SK-MEL-5 (cell line): ENCODE measurements around the gene SRSF7. TPM values are rescaled to one million over a fixed set of nuclear protein-coding genes. Genes with fewer than 3 reads are reported as not detected.
"Not testable (repeated sequence)": the region's sequence is repeated elsewhere in the genome, so short reads cannot be mapped to it uniquely, and the experiment has no call there.

Experiments used
- DNase-seq: peaks from one replicate; pipeline ENCODE4 v3.0.0-alpha.2; 2016; ENCODE audit warnings: low read depth, low spot score
- in situ Hi-C: cut with HindIII; loops from 2 replicates; pipeline ENCODE4 v1.10.0; 2016; ENCODE audit warnings: low sequenced_read_pairs, high pct_unique_total_duplicates, low pct_unique_long_range_greater_than_20kb
- total RNA-seq: library from RNA; depleted of rRNA; stranded (reverse); fragments of >200 nt; shearing (Covaris generic); gene quantifications from 2 replicates; pipeline ENCODE4 v1.2.3, GENCODE V29; 2014

SRSF7 gene
- total RNA-seq, 1 experiment from 2014 or later, result 140 TPM

GRCh38 chr2:38716185-38716584 lies 35.0 kb downstream of the SRSF7 start:
- in situ Hi-C loops, result no loop called here

DNA sequence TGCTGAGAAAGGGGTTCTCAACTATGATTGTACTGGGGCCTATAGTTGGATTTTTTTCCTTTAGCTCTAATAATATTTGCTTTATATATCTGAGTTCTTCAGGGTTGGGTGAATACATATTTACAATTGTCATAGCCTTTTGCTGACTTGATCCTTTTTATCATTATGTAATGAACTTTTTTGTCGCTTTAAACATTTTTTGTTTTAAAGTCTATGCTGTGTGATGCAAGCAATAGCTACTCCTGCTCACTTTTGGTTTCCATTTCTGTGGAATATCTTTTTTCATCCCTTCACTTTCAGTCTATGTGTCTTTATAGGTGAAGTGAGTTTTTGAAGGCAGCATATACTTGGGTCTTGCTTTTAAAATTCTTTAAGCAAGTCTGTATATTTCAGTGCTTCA lies 36.2 kb downstream of the SRSF7 start:
- in situ Hi-C loops, DNase-seq: not testable (repeated sequence)

More at GRCh38 chr2:38716185-38716584, 35.0 kb downstream of the SRSF7 start:
- DNase-seq, result no peak

DNA sequence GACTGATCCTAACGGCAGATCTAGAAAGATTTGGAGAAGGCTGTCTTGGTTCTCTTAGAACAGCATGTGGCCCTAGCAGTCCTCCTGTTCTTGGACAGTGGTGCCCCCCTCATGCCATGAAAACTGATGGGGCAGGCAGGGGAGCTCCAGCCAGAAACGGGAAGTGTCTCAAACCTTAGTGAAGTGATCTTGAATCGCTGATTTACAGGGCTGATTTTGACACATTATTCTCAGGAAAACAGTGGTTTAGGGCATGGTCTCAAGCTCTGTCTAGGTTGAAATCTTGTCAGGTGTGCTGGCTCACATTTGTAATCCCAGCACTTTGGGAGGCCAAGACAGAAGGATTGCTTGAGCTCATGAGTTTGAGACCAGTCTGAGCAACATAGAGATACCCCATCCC lies 37.8 kb downstream of the SRSF7 start:
- no peak for DNase-seq
- in situ Hi-C loops, result no loop called here

DNA sequence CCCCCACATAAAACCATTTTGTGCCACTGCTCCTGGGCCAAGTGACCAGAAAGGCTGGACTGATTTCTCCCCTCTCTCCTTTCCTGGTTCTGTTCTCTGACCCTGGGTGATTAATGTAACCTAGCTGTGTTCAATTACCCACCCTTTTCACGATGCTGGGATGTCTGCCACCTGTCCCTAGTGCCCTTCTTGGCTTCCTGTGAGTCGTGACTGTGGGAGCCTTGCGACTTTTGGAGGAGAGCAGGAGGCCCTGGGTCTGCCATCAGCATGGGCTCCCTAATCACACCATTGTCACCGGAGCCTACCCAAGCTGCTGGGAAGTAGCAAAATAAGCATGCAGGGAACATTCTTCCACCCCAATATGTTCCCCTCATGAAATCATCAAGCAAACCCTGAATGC lies 38.3 kb downstream of the SRSF7 start:
- in situ Hi-C loops, result no loop called here
- DNase-seq, result no peak

GRCh38 chr2:38712413-38712812 lies 38.7 kb downstream of the SRSF7 start:
- in situ Hi-C loops, result no loop called here
- no peak for DNase-seq

DNA sequence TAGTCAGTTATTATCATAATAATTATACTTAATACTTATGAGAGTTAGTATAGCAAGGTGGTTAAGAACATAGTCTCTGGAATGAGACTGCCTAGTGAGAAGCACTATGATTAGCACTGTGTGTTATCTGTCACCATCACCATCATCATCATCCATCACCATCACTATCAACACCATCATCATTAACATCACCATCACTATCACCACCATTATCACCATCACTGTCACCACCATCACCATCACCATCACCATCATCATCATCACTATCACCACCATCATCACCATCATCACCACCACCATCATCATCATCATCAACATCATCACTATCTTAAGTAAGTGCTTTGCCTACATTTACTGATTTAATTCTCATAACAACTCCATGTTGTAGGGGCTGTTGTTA lies 39.6 kb downstream of the SRSF7 start:
- no peak for DNase-seq
- in situ Hi-C loops, result no loop called here

- in situ Hi-C loops, result no loop called here
- no peak for DNase-seq
Observed at GRCh38 chr2:38709567-38710194, 41.5 kb downstream of the SRSF7 start.

DNA sequence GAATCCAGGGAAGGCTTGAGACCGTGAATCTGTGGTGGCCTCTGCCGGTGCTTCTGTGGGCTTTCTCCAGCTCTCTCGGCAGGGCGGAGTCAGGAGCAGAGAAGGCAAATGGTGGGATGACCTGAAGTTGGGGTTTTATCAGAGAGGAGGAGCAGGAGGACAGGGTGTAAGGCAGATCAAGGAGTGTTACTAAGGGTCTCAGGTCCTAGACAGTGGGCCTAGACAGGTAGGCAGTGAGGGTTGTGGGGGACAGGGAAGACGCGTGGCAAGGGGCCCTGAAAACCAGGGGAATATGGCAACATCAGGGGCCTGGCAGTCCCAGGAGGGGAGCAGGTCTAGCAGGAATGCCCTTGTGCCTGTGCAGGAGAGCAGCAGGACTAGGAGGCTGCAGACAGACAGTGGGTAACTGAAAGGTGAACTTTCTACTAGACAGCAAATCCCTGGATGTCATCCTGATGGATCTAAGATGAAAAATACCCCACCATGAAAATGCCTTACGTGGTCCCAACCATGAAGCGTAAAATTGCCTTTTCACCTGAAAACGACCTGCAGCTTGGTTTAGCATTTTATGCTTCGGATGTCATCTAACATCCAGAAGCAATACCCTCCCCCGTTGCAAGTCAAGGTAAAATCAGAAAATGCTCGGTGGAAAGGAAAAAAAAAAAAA lies 42.1 kb downstream of the SRSF7 start:
- no peak for DNase-seq
- in situ Hi-C loops, result no loop called here

DNA sequence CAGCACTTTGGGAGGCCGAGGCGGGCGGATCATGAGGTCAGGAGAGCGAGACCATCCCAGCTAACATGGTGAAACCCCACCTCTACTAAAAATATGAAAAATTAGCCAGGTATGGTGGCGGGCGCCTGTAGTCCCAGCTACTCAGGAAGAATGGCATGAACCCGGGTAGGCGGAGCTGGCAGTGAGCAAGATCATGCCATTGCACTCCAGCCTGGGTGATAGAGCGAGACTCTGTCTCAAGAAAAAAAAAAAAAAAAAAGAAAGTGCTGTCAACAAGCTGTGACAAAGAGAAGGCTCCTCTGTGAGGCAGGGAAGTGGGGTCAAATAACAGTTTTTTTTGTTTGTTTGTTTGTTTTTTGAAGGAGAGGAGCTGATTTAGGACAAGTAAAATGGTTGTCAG lies 42.7 kb downstream of the SRSF7 start:
- in situ Hi-C loops, DNase-seq: not testable (repeated sequence)

GRCh38 chr2:38706846-38707345 lies 44.3 kb downstream of the SRSF7 start:
- no peak for DNase-seq
- in situ Hi-C loops, result no loop called here

GRCh38 chr2:38704664-38705063 lies 46.5 kb downstream of the SRSF7 start:
- in situ Hi-C loops, result no loop called here

GRCh38 chr2:38703336-38703735 lies 47.8 kb downstream of the SRSF7 start:
- DNase-seq, in situ Hi-C loops: not testable (repeated sequence)

More at GRCh38 chr2:38704664-38705063, 46.5 kb downstream of the SRSF7 start:
- DNase-seq, result peak; percentile 25

GRCh38 chr2:38702413-38702812 lies 48.7 kb downstream of the SRSF7 start:
- DNase-seq, result no peak
- in situ Hi-C loops, result no loop called here

GRCh38 chr2:38701542-38701941 lies 49.6 kb downstream of the SRSF7 start:
- DNase-seq, result no peak
- in situ Hi-C loops, result no loop called here

GRCh38 chr2:38700881-38701458 lies 50.2 kb downstream of the SRSF7 start:
- in situ Hi-C loops, result no loop called here
- no peak for DNase-seq

- DNase-seq, result no peak
- in situ Hi-C loops, result no loop called here
Observed at GRCh38 chr2:38700113-38700785, 50.9 kb downstream of the SRSF7 start.

DNA sequence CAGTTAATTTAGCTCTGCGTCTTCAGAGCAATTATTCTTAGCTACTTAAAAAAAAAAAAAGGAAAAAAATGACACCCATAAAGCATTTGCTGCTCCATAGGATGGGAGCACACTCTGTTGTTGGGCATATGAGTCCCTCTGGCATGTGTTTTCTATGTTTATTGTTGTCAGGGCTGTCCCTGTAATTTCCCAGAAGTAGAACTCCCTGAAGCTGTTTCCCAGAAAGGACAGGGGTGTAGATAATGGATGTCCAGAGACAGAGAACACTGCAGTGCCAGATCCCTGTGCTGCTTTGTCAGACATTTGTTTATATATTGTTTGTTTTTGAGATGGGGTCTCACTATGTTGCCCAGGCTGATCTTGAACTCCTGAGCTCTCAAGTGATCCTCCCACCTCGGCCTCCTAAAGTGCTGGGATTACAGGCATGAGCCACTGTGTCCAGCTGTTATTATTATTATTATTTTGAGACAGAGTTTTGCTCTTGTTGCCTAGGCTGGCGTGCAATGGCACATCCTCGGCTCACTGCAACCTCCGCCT lies 52.6 kb downstream of the SRSF7 start:
- in situ Hi-C loops, result no loop called here
- no peak for DNase-seq
